ENCODE data around the gene RPUSD1. TPM values are rescaled to one million over a fixed set of nuclear protein-coding genes. Genes with fewer than 3 reads are reported as not detected.

The RPUSD1 gene
- total RNA-seq, 1 experiment from 2014 or later, result 45.1 TPM

DNA sequence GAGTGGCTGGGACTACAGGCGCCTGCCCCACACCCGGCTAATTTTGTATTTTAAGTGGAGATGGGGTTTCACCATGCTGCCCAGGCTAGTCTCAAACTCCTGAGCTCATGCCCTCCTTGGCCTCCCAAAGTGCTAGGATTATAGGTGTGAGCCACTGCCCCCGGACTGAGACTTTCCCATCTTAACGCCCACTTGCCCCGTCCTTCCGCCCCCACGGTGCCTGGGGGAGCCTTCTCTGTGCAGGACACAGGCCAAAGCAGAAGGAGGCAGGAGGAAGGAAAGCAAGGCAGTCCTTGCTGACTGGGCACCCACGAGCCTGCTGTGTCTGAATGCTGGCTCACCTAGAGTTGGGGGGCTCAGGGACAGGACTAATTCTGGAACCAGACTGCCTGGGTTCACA is 30.0 kb upstream of the RPUSD1 start:
- ChIA-PET CTCF (interaction anchor here (0.7 to 1.3 kb wide), 3 partner anchors 62 to 470 kb away, joined by 3 to 6 read pairs (median 4); partner anchors contain the start of gene ANTKMT), POLR2A (no interaction called here)
- peaks cover 8% of the 10 kb centered on the region for H3K4me1 Mint-ChIP-seq
- H3K4me3 Mint-ChIP-seq, result no peak overlapping the region
- H3K36me3 Mint-ChIP-seq, result no peaks in the 10 kb centered on the region
- no peaks in the 10 kb centered on the region for H3K9me3 Mint-ChIP-seq
- DNase-seq (ENCODE audit: low spot score) (no peak), ATAC-seq (no peak)
- TF ChIP-seq, protein P1, sequence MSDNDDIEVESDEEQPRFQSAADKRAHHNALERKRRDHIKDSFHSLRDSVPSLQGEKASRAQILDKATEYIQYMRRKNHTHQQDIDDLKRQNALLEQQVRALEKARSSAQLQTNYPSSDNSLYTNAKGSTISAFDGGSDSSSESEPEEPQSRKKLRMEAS (CRISPR knock-in tag; IDR thresholded peaks at IDR 0.05), result no peak
- TF ChIP-seq CBFB (CRISPR knock-in tag; IDR thresholded peaks at IDR 0.05; ENCODE audit: low read depth), result no peak
- TF ChIP-seq ZBTB21 (CRISPR knock-in tag; IDR thresholded peaks at IDR 0.05; ENCODE audit: borderline replicate concordance), result no peak
- TF ChIP-seq, protein P2, sequence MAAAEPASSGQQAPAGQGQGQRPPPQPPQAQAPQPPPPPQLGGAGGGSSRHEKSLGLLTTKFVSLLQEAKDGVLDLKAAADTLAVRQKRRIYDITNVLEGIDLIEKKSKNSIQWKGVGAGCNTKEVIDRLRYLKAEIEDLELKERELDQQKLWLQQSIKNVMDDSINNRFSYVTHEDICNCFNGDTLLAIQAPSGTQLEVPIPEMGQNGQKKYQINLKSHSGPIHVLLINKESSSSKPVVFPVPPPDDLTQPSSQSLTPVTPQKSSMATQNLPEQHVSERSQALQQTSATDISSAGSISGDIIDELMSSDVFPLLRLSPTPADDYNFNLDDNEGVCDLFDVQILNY (CRISPR knock-in tag; IDR thresholded peaks at IDR 0.05), result no peak
- TF ChIP-seq NFYB (CRISPR knock-in tag; conservative IDR thresholded peaks at IDR 0.05; ENCODE audit: low read depth), result no peak
- TF ChIP-seq NR2C2 (CRISPR knock-in tag; IDR thresholded peaks at IDR 0.05), result no peak
- no peak for TF ChIP-seq ZNF423 (CRISPR knock-in tag; IDR thresholded peaks at IDR 0.05)
- TF ChIP-seq OVOL2 (CRISPR knock-in tag; IDR thresholded peaks at IDR 0.05; ENCODE audit: borderline replicate concordance), result no peak
- TF ChIP-seq, protein P3, sequence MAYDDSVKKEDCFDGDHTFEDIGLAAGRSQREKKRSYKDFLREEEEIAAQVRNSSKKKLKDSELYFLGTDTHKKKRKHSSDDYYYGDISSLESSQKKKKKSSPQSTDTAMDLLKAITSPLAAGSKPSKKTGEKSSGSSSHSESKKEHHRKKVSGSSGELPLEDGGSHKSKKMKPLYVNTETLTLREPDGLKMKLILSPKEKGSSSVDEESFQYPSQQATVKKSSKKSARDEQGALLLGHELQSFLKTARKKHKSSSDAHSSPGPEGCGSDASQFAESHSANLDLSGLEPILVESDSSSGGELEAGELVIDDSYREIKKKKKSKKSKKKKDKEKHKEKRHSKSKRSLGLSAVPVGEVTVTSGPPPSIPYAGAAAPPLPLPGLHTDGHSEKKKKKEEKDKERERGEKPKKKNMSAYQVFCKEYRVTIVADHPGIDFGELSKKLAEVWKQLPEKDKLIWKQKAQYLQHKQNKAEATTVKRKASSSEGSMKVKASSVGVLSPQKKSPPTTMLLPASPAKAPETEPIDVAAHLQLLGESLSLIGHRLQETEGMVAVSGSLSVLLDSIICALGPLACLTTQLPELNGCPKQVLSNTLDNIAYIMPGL (CRISPR knock-in tag; IDR thresholded peaks at IDR 0.05), result no peak
- no peak for TF ChIP-seq ETV6 (CRISPR knock-in tag; IDR thresholded peaks at IDR 0.05)
- TF ChIP-seq ELF4 (CRISPR knock-in tag; IDR thresholded peaks at IDR 0.05; ENCODE audit: low read depth), result no peak
- no peak overlapping the region for H3K27ac Mint-ChIP-seq
- H3K27me3 Mint-ChIP-seq (ENCODE audit: low read depth), result no peaks in the 10 kb centered on the region; the same call in none of the 2 replicates

DNA sequence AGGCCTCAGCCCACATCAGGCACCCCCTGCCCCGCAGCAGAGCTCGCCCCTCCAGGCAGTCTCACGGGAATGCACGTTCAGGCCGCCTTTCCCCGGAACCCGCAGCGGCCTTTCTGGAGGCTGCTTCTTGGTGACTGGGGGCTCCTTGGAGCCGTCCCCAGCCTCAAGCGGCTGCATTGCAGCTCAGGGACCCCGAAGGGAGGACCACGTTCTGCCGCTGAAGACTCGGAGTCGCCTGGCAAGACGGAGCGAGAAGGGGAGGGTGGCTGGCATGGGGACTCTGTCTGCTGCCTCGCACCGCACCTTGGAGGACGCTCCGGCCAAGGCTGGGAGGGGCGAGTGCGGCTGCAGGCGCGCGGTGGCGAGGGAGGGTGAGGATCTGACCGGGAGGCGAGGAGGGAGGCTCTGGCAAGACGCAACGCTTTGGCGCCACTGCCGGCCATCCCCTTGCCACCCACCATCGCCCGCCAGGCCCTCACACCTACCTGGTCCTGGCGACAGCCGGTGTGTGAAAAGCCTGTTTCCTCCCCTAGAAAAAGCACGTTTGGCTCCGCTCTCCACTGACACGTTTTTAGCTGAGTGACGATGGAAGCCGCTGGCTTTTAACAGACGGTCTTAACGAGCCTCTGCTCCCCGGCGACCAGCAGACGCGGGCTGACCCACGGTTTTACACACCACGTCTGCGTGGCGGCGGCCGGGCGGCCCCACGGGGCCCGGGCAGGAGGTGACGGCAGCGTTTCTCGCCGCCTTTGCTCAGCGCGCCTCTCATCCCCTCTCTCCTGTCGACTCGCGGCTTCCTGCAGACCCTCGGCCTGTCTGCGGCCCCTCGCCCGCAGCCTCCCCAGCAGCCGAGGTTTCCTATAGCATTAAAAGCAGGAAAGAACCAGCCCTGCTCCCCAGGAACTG is 29.1 kb upstream of the RPUSD1 start:
- Mint-ChIP-seq H3K4me3 (no peak overlapping the region), H3K9me3 (peaks cover under 1% of the 10 kb centered on the region), H3K4me1 (peaks cover 8% of the 10 kb centered on the region), H3K27ac (no peak overlapping the region), H3K36me3 (no peaks in the 10 kb centered on the region), H3K27me3 (ENCODE audit: low read depth) (peaks cover 8% of the 10 kb centered on the region)
- POLR2A ChIA-PET, result interaction anchor here (0.7 kb wide), 1 partner anchor 110 kb away, joined by 4 read pairs; no protein-coding TSS in a partner anchor
- CTCF ChIA-PET, result interaction anchor here (0.7 to 1.3 kb wide), 6 partner anchors 63 to 471 kb away, joined by 3 to 6 read pairs (median 4); partner anchors contain the start of gene ANTKMT
- TF ChIP-seq ZNF317 (CRISPR knock-in tag; IDR thresholded peaks at IDR 0.05; ENCODE audit: borderline replicate concordance, low read depth) (0 out of 2 replicates have a peak, but pooled peaks have one; percentile 45), HMGA2 (CRISPR knock-in tag; IDR thresholded peaks at IDR 0.05) (no peak)
- ATAC-seq (no peak), DNase-seq (ENCODE audit: low spot score) (no peak)

DNA sequence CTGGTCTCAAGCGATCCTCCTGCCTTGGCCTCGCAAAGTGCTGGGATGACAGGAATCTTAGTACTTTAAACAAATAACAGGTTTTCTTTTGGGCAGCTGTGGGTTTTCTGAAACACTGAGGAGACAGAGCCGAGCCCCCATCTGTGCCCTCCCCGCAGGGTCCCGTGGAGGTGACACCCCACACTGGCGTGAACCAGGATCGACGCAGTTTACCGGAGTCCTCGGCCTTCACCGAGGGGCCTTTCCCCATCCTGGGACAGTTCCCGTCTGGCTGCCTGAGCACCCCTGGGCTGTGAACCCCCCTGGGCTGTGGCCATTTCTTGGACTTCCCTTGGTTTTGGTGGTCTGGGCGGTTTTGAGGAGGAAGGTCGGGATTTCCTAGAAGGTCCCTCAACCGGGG is 27.7 kb upstream of the RPUSD1 start:
- no peak for TF ChIP-seq EMX1 (CRISPR knock-in tag; IDR thresholded peaks at IDR 0.05)
- TF ChIP-seq, protein P4, sequence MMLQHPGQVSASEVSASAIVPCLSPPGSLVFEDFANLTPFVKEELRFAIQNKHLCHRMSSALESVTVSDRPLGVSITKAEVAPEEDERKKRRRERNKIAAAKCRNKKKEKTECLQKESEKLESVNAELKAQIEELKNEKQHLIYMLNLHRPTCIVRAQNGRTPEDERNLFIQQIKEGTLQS (CRISPR knock-in tag; conservative IDR thresholded peaks at IDR 0.05), result no peak
- H3K27me3 Mint-ChIP-seq (ENCODE audit: low read depth), result peaks cover 10% of the 10 kb centered on the region
- ATAC-seq (no peak), DNase-seq (ENCODE audit: low spot score) (no peak)
- H3K4me1 Mint-ChIP-seq, result peaks cover 7% of the 10 kb centered on the region
- POLR2A ChIA-PET, result no interaction called here
- H3K27ac Mint-ChIP-seq, result no peak overlapping the region
- peaks cover 3% of the 10 kb centered on the region for H3K9me3 Mint-ChIP-seq
- no peak overlapping the region for H3K4me3 Mint-ChIP-seq
- no peaks in the 10 kb centered on the region for H3K36me3 Mint-ChIP-seq
- CTCF ChIA-PET, result interaction anchor here (1.0 to 4.3 kb wide), 3 partner anchors 15 to 241 kb away, joined by 3 to 33 read pairs (median 3); no protein-coding TSS in a partner anchor
